ENCODE data around the gene MYOD1.

DNA sequence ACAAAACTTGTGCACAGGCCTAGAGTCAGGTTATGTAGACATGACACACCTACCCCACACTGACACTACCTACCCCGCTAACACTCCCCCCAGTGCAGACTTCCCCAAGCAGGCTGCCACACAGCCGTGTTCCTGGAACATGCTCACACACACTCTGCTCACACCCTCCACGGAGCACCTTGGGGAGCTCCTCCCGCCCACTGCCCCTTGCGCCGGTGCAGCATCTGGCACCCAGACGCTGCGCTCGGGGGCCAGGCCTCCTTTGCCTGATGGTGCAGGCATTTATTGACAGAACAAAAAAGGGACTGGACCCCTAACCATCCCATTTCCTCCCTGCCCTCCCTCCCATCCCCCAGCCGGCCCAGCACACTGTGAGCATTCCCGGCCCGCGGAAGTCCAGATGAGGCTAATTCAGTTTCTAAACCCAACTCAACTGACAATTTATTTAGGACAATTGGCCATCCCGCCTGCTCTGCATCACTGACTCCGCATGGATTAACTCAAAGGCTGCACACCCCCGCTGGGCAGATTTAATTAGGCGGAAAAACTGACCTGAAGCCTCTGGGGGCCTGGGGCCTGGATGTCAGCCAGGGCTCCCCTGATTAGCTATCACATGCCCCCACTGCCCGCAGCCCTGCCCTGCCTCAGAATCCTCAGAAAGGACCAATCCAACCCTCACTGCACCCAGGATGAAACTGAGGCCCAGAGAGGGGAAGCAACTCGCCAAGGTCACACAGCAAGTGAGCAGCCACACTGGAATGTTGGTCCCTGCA, 45.3 kb downstream of the MYOD1 start:
- TF ChIP-seq, protein P1, sequence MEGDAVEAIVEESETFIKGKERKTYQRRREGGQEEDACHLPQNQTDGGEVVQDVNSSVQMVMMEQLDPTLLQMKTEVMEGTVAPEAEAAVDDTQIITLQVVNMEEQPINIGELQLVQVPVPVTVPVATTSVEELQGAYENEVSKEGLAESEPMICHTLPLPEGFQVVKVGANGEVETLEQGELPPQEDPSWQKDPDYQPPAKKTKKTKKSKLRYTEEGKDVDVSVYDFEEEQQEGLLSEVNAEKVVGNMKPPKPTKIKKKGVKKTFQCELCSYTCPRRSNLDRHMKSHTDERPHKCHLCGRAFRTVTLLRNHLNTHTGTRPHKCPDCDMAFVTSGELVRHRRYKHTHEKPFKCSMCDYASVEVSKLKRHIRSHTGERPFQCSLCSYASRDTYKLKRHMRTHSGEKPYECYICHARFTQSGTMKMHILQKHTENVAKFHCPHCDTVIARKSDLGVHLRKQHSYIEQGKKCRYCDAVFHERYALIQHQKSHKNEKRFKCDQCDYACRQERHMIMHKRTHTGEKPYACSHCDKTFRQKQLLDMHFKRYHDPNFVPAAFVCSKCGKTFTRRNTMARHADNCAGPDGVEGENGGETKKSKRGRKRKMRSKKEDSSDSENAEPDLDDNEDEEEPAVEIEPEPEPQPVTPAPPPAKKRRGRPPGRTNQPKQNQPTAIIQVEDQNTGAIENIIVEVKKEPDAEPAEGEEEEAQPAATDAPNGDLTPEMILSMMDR (IDR thresholded peaks at IDR 0.05) = no peak
- TF ChIP-seq POLR2AphosphoS5 (IDR thresholded peaks at IDR 0.05) = no peak
